H9 (cell line): ENCODE measurements around the gene SLC7A9. TPM values are rescaled to one million over a fixed set of nuclear protein-coding genes. Genes with fewer than 3 reads are reported as not detected.
"Not testable (repeated sequence)": the region's sequence is repeated elsewhere in the genome, so short reads cannot be mapped to it uniquely, and the experiment has no call there.

Experiments used
- DNase-seq: peaks from one replicate; pipeline ENCODE4 v3.0.0-alpha.2; 2017
- H2AFZ ChIP-seq: one replicate; pipeline ENCODE4 v1.6.1; 2013; ENCODE audit warnings: mild to moderate bottlenecking, low read length, control low read depth, moderate library complexity
- H2AK5ac ChIP-seq: 2 replicates; pipeline ENCODE4 v1.6.1; 2013; ENCODE audit warnings: low read length, control low read depth, mixed read lengths; ENCODE audit not compliant: insufficient read length
- H2BK120ac ChIP-seq: one replicate; pipeline ENCODE4 v1.6.1; 2013; ENCODE audit warnings: low read depth, mild to moderate bottlenecking, low read length, control low read depth, inconsistent platforms; ENCODE audit not compliant: poor library complexity, severe bottlenecking
- H2BK12ac ChIP-seq: 2 replicates; pipeline ENCODE4 v1.6.1; 2013; ENCODE audit warnings: low read length, control low read depth, mixed read lengths, low read depth; ENCODE audit not compliant: insufficient read length
- H2BK15ac ChIP-seq: 2 replicates; pipeline ENCODE4 v1.6.1; 2013; ENCODE audit warnings: low read depth, low read length, control low read depth
- H2BK20ac ChIP-seq: one replicate; pipeline ENCODE4 v1.6.1; 2013; ENCODE audit warnings: low read depth, mild to moderate bottlenecking, low read length, control low read depth, inconsistent platforms; ENCODE audit not compliant: poor library complexity, severe bottlenecking
- H2BK5ac ChIP-seq: 2 replicates; pipeline ENCODE4 v1.6.1; 2013; ENCODE audit warnings: low read length, control low read depth, mixed read lengths; ENCODE audit not compliant: insufficient read length
- H3K14ac ChIP-seq: 2 replicates; pipeline ENCODE4 v1.6.1; 2013; ENCODE audit warnings: low read length, control low read depth; ENCODE audit not compliant: insufficient read depth
- H3K18ac ChIP-seq: 2 replicates; pipeline ENCODE4 v1.6.1; 2013; ENCODE audit warnings: low read depth, mild to moderate bottlenecking, mixed read lengths, low read length, control low read depth; ENCODE audit not compliant: insufficient read length
- H3K23ac ChIP-seq: 2 replicates; pipeline ENCODE4 v1.6.1; 2013; ENCODE audit warnings: low read length, control low read depth, mixed read lengths, low read depth; ENCODE audit not compliant: insufficient read length
- H3K23me2 ChIP-seq: 2 replicates; pipeline ENCODE4 v1.6.1; 2013; ENCODE audit warnings: low read depth, mild to moderate bottlenecking, mixed read lengths, low read length, control low read depth; ENCODE audit not compliant: insufficient read length, poor library complexity, severe bottlenecking
- H3K27ac ChIP-seq: 2 replicates; pipeline ENCODE4 v1.5.1; 2013; ENCODE audit warnings: low read length, control low read depth, mixed read lengths, low read depth; ENCODE audit not compliant: insufficient read length
- H3K27me3 ChIP-seq: 2 replicates; pipeline ENCODE4 v1.6.1; 2013; ENCODE audit warnings: low read length, control low read depth, inconsistent platforms; ENCODE audit not compliant: insufficient read depth
- H3K4ac ChIP-seq: 2 replicates; pipeline ENCODE4 v1.6.1; 2013; ENCODE audit warnings: low read depth, mild to moderate bottlenecking, control low read depth, inconsistent platforms, low read length, moderate library complexity
- H3K4me1 ChIP-seq: 2 replicates; pipeline ENCODE4 v1.6.1; 2013; ENCODE audit warnings: low read length, control low read depth, inconsistent platforms; ENCODE audit not compliant: insufficient read depth
- H3K4me2 ChIP-seq: 2 replicates; pipeline ENCODE4 v1.6.1; 2013; ENCODE audit warnings: low read length, control low read depth, mixed read lengths; ENCODE audit not compliant: insufficient read length, insufficient read depth
- H3K56ac ChIP-seq: 2 replicates; pipeline ENCODE4 v1.6.1; 2013; ENCODE audit warnings: low read depth, mild to moderate bottlenecking, mixed read lengths, low read length, control low read depth; ENCODE audit not compliant: insufficient read length
- H3K79me1 ChIP-seq: 2 replicates; pipeline ENCODE4 v1.6.1; 2013; ENCODE audit warnings: low read depth, mild to moderate bottlenecking, moderate library complexity, low read length, control low read depth, inconsistent platforms; ENCODE audit not compliant: insufficient read depth, poor library complexity, severe bottlenecking
- H3K79me2 ChIP-seq: 2 replicates; pipeline ENCODE4 v1.6.1; 2013; ENCODE audit warnings: low read length, control low read depth, inconsistent platforms; ENCODE audit not compliant: insufficient read depth
- H3K9ac ChIP-seq: 2 replicates; pipeline ENCODE4 v1.6.1; 2013; ENCODE audit warnings: low read length, control low read depth, mixed read lengths; ENCODE audit not compliant: insufficient read length; ENCODE audit errors: extremely low read depth
- H3K9me3 ChIP-seq: one replicate; pipeline ENCODE4 v1.6.1; 2013; ENCODE audit warnings: low read depth, low read length, inconsistent platforms; ENCODE audit not compliant: control insufficient read depth
- H3T11ph ChIP-seq: one replicate; pipeline ENCODE4 v1.6.1; 2013; ENCODE audit warnings: mild to moderate bottlenecking, low read length, control low read depth, inconsistent platforms
- H4K20me1 ChIP-seq: one replicate; pipeline ENCODE4 v1.6.1; 2013; ENCODE audit not compliant: control insufficient read depth, insufficient read length, insufficient read depth
- H4K5ac ChIP-seq: 2 replicates; pipeline ENCODE4 v1.6.1; 2013; ENCODE audit warnings: low read depth, mild to moderate bottlenecking, mixed read lengths, low read length, control low read depth; ENCODE audit not compliant: insufficient read length
- H4K8ac ChIP-seq: replicated peaks from 2 replicates; pipeline ENCODE4 v1.6.1; 2013; ENCODE audit warnings: low read length, control low read depth, mixed read lengths, low read depth; ENCODE audit not compliant: insufficient read length
- H4K91ac ChIP-seq: 2 replicates; pipeline ENCODE4 v1.6.1; 2013; ENCODE audit warnings: low read depth, mild to moderate bottlenecking, moderate library complexity, mixed read lengths, low read length, control low read depth; ENCODE audit not compliant: insufficient read length
- H3K27ac Mint-ChIP-seq, 3 experiments: 2 replicates in 2 of 3; 3 replicates in 1 of 3; pipeline ENCODE4 v1.8.0; 2020 to 2021; ENCODE audit warnings: mixed read lengths in 3 of 3, mild to moderate bottlenecking in 1 of 3, moderate library complexity in 1 of 3
- H3K27me3 Mint-ChIP-seq: 2 replicates; pipeline ENCODE4 v1.8.0; 2021; ENCODE audit warnings: low read depth, mild to moderate bottlenecking, moderate library complexity, mixed read lengths
- H3K36me3 Mint-ChIP-seq, 3 experiments: 2 replicates in 2 of 3; 3 replicates in 1 of 3; pipeline ENCODE4 v1.8.0; 2020 to 2021; ENCODE audit warnings: low read depth in 3 of 3, mixed read lengths in 3 of 3; ENCODE audit not compliant: insufficient read depth in 1 of 3
- H3K4me1 Mint-ChIP-seq, 2 experiments: 2 replicates each; pipeline ENCODE4 v1.8.0; 2020; ENCODE audit warnings: mixed read lengths in 2 of 2
- H3K4me3 Mint-ChIP-seq, 2 experiments: 2 replicates in 1 of 2; 3 replicates in 1 of 2; pipeline ENCODE4 v1.8.0; 2020 to 2021; ENCODE audit warnings: mild to moderate bottlenecking in 2 of 2, mixed read lengths in 2 of 2, moderate library complexity in 1 of 2
- H3K9me3 Mint-ChIP-seq, 2 experiments: 2 replicates in 1 of 2; 3 replicates in 1 of 2; pipeline ENCODE4 v1.8.0; 2020; ENCODE audit warnings: mild to moderate bottlenecking in 2 of 2, mixed read lengths in 2 of 2, moderate library complexity in 1 of 2
- WGBS: extraction: QIAGEN DNeasy Blood & Tissue Kit; methylation state at CpG from one replicate; pipeline ENCODE4 v1.1.7; 2013; ENCODE audit warnings: missing lambda C conversion rate, low lambda C conversion rate, mixed read lengths; ENCODE audit not compliant: insufficient read length; ENCODE audit errors: extremely low coverage; 5-methylcytosine and 5-hydroxymethylcytosine counted together
- total RNA-seq: library from RNA; stranded (reverse); gene quantifications from 2 replicates; pipeline ENCODE4 v1.2.1, GENCODE V29; 2021
- TF ChIP-seq, protein P1 (sequence below): fragments of 200-600 bp; sonication (generic); conservative IDR thresholded peaks from 3 replicates; pipeline ENCODE4 v1.8.0; 2021; ENCODE audit warnings: antibody characterized with exemption, mild to moderate bottlenecking

The SLC7A9 gene
- total RNA-seq, 1 experiment from 2014 or later, result not detected

DNA sequence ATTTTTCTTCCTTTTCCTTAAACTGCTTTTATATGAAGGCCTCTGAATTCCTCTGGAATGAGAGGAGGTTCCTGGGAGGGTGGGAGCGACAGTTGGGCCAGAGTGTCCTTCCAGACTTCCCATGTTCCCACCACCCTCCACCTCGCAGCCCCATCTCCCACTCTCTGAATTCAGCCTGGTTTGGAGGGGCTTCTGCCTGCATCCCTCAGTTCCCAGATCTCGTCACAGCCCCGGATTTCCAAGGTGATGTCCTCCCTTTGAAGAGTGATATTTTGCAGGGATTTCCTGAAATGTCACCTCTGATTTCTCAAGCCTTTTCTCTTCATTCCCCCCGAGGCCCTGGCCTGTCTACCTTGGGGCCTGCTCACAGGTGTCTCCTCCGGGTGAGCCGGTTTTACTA is 16.7 kb upstream of the SLC7A9 start:
- Histone ChIP-seq H3K56ac (no peak overlapping the region), H3K79me2 (no peaks in the 10 kb centered on the region), H3K4ac (no peak overlapping the region), H2BK20ac (no peak overlapping the region), H4K20me1 (no peaks in the 10 kb centered on the region), H2BK120ac (no peak overlapping the region), H4K8ac (no peak overlapping the region), H3K4me1 (no peaks in the 10 kb centered on the region), H2BK12ac (no peak overlapping the region), H3K14ac (no peak overlapping the region), H3K23me2 (no peaks in the 10 kb centered on the region), H3K23ac (no peak overlapping the region), H3T11ph (no peak overlapping the region), H2BK5ac (no peak overlapping the region), H3K27me3 (no peaks in the 10 kb centered on the region; the same call in 1 of the 2 replicates), H2AFZ (no peak overlapping the region), H3K18ac (no peak overlapping the region), H3K79me1 (no peaks in the 10 kb centered on the region), H3K4me2 (no peak overlapping the region), H2BK15ac (no peak overlapping the region), H4K5ac (no peak overlapping the region), H2AK5ac (no peak overlapping the region), H3K27ac (no peak overlapping the region), H4K91ac (no peak overlapping the region), H3K9me3 (no peaks in the 10 kb centered on the region), H3K9ac (no peak overlapping the region)
- DNase-seq, result no peak
- Mint-ChIP-seq H3K27me3 (no peaks in the 10 kb centered on the region; the same call in 1 of the 2 replicates), H3K36me3 (peaks cover 0 to 4% (median 2%) of the 10 kb centered on the region in 3 experiments; a peak in 4 of 7 replicates), H3K27ac (peak overlapping the region in 2 of 3 experiments; percentile 37 to 87; a peak in 5 of 7 replicates), H3K4me1 (peaks cover 2 to 6% of the 10 kb centered on the region in 2 experiments; a peak in 1 of 4 replicates), H3K4me3 (no peak overlapping the region), H3K9me3 (peaks cover 1% of the 10 kb centered on the region in 2 experiments; a peak in 3 of 5 replicates)
- TF ChIP-seq, protein P1, sequence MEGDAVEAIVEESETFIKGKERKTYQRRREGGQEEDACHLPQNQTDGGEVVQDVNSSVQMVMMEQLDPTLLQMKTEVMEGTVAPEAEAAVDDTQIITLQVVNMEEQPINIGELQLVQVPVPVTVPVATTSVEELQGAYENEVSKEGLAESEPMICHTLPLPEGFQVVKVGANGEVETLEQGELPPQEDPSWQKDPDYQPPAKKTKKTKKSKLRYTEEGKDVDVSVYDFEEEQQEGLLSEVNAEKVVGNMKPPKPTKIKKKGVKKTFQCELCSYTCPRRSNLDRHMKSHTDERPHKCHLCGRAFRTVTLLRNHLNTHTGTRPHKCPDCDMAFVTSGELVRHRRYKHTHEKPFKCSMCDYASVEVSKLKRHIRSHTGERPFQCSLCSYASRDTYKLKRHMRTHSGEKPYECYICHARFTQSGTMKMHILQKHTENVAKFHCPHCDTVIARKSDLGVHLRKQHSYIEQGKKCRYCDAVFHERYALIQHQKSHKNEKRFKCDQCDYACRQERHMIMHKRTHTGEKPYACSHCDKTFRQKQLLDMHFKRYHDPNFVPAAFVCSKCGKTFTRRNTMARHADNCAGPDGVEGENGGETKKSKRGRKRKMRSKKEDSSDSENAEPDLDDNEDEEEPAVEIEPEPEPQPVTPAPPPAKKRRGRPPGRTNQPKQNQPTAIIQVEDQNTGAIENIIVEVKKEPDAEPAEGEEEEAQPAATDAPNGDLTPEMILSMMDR, result no peak
- WGBS, result no CpG with 5 or more reads among the region's 7 CpGs

DNA sequence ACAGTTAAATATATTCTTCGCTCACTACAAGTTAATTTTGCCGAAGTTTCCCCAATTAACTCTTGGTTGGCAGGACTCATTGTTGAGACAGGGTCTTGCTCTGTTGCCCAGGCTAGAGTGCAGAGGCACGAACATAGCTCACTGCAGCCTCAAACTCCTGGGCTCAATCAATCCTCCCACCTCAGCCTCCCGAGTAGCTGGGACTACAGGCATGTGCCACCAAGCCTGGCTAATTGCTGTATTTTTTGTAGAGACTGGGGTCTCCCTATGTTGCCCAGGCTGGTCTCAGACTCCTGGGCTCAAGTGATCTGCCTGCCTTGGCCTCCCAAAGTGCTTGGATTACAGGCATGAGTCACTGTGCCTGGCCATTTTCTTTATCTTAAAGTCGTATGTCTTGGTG is 15.7 kb upstream of the SLC7A9 start:
- H3K27ac ChIP-seq, H2AFZ ChIP-seq, H3K56ac ChIP-seq, H3K4me1 Mint-ChIP-seq, H4K20me1 ChIP-seq, H3K4me2 ChIP-seq, DNase-seq, H3K23ac ChIP-seq, H3K23me2 ChIP-seq, H2AK5ac ChIP-seq, H2BK15ac ChIP-seq, H3K79me2 ChIP-seq, H2BK5ac ChIP-seq, H3K18ac ChIP-seq, H3K9ac ChIP-seq, H4K5ac ChIP-seq, H3K14ac ChIP-seq, H3K27me3 Mint-ChIP-seq, H3K27ac Mint-ChIP-seq, H3K27me3 ChIP-seq, H3K4me1 ChIP-seq, H3K9me3 Mint-ChIP-seq, H4K91ac ChIP-seq, H3T11ph ChIP-seq, H4K8ac ChIP-seq, H2BK20ac ChIP-seq, H3K4ac ChIP-seq, H3K79me1 ChIP-seq, H3K36me3 Mint-ChIP-seq, H3K9me3 ChIP-seq, H3K4me3 Mint-ChIP-seq, H2BK12ac ChIP-seq, H2BK120ac ChIP-seq: not testable (repeated sequence)
- no CpG with 5 or more reads among the region's 5 CpGs for WGBS
